HS-5 (cell line): Measurements from ENCODE around the gene SMYD3.

ENCODE experiments used
- DNase-seq: peaks from one replicate; pipeline ENCODE4 v3.0.0-alpha.2; 2012; ENCODE audit warnings: low read depth

Gene SMYD3

DNA sequence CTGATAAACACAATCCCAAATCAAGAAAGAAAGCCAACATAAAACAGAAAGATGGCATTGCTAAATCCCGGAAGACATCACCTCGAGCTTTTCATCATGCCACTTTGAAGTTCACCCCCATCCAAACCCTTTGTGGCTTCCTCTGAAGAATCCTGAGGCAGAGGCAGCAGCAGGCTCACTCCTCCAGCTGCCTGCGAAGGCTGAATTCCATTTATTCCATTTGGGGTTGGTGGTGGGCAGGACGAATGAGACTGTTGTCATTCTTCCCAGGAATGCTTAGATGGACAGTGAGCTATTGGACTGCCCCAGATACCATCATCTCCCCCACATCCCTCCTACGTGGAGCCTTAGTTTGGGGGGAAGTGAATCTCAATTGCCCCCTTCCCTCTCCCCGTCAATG is 437.5 kb downstream of the SMYD3 start:
- no peak for DNase-seq

DNA sequence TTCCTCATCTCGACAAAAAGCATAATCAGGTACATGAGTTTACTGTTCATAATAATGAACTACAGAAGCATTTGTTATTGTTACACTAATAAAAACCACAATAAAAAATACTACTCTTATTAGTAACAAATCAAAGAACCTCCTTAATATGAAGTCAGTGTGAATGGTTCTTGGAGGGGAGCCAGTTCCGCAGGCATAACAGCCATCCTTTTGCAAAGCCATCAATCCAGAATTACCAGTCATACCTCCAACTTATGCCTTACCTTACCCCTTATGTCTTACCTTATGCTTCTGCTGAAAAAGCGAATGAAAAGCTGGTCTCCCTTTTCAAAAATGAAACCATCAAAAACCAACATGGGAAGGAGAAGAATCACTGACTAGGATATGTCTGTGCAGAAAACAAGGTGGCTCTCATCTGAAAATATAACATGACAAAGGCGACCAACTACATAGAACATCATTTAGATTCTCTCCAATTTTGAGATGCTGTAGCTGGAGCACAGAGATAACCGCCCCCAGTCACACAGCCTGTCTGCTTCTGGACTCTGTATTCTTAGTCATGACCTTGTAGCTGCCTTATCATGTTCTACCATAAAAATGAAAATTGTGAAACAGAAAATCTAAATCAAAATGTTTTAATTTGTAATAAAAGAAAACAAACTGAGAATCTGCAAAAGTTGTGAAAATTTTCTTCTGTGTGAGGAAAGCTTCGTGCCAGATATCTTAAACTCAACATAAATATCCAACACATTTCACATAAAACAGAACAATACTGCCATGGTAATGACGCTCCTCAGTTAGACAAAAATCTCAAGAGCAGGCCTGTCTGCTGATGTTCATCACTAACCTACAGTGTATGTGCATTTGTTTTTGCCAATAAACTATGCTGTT is 438.2 kb downstream of the SMYD3 start:
- DNase-seq = no peak

DNA sequence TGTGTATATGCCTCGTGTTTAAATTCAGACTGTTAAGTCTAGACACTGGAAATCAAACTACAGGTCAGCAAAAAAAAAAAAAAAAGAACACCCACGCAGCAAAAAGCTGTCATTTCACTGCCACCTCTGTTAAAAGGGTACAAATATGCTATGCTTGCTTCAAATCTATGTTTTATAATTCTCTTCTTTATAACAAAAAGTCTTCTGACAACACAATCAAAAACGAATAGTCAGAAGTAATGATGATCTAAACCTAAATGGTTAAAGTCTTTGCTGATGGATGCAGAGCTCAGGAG is 438.9 kb downstream of the SMYD3 start:
- DNase-seq = no peak

DNA sequence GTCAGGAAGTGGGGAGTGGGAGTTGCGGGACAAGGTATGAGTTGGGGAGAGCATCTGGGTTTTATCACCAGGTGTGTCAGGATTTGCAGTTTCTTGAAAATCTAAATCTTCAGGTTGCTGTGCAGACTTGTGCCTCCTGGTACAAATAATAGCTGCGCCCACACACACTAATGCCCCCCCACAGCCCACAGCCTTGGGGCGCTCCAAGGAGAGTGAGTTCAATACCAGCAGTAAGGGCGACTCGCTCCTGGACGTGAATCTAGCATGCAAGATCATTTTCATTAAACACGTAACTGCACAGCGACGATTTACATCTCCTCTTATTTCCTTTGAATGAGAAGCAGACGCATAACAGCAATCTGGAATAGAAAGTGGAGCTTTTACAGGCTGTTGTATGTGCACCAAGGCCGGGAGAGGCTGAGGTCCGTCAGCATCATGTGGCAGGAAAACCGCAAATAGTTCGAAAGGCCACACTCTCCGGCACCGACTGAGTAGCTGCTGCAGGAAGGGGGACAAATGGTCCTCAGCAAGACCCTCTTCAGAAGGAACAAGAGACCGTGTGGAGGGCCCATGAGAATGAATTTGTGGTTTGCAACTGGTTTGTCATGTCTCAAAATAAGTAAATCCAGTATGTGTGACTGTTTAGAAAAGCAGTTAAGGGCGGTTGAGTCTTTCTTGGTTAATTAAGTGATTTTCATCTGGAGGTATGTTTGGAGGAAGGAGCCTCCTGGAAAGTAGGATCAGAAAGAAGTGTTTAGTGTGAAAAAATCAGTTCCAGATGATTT is 439.5 kb downstream of the SMYD3 start:
- no peak for DNase-seq

- DNase-seq = no peak
These were observed 440.5 kb downstream of the SMYD3 start for GRCh38 chr1:246066573-246066972.

DNA sequence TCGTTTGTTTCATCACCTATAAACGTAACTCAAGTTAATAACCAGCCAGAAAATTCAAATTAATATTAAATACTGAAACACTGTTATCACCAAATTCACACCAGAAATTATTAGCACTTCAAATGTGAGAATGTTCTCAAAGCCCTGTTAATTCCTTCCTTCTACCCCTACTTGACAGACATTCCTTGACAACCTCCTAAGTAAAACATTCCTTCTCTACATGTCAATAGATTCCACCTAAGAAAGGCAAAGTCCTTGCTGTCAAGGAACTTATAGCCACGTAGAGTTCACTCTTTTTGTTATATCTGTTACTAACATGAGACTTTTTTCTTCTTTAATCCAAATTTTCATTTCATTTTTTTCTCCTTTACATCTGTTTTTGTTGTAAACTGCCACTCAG is 441.5 kb downstream of the SMYD3 start:
- DNase-seq = no peak

DNA sequence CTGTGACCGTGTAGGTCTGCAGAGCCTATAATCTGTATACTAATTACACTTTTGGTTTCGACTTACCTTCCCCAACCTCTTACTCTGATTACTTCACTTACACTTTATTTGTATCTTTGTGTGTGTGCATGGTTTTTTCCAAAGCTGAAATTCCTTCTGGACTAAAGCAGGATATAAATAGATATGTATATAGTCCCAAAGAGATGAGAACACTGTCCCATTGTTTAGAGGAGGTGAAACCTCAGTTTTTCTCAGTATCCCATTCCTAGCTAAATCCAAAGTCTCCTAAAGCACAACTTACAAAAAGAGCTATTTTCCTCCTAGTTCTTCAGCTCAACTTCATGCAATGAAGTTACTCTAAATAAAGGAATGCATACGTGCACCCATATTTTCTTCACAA is 442.2 kb downstream of the SMYD3 start:
- DNase-seq = no peak

DNA sequence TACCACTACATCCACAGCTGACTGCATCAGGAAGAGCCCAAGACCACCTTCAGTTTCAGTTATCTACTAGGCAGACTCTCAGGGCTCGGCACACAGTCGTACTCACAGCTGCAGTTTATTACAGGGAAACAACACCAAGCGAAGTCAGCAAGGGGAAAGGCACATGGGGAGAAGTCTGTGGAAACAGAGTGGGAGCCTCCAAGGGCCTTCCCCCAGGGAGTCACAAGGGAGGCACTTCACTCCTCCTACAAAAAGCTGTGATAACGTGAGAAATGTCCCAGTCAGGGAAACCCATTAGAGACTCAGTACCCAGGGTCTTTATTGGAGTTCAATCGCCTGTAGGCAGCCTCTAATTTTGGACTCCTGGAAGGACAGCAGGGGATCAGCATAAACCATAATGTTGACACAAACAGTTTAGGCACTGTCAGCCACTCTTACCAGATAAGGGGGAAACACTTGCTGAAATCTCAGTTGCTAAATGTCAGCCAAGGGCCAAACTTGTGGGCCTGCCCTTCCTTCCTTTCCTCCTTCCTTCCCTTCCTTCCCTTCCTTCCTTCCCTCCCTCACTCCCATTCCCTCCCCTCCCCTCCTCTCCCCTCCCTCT is 444.0 kb downstream of the SMYD3 start:
- DNase-seq = no peak

DNA sequence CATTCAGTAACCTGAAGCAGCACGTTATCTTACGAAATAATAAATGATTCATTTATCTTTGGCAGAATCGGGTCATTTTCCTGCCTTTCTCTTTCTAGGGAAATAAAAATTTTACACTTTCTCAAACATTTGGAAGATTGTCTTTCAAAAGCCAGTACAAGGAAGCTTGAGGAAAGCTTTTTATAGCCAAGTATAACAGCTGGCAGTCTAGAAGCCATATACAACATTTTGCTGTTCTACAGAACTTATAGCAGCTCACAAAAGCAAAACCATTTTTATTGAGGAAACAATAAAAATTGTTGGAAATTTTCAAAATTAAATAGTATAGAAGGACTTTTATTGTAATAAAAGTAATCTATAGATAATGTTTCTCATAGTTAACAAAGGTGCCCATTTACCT is 448.6 kb downstream of the SMYD3 start:
- DNase-seq = no peak

DNA sequence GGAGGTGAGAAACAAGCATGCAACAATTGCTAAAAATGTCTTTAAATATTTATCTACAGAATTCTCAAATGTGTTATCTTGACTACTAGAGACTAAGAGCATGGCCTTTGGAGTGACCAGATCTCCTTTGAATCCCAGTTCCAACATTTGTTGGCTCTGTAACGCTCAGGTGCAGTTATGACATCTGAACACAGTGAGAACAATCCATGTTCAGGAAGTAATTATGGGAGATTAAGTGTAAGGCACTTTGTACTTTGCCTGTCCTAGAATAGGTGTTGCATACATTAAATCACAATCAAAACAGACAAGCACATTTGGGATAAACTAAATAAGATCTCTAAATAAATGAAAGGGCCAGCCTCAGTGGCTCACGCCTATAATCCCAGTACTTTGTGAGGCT is 454.5 kb downstream of the SMYD3 start:
- no peak for DNase-seq

GRCh38 chr1:246051909-246052518 is 455.1 kb downstream of the SMYD3 start:
- DNase-seq = no peak

DNA sequence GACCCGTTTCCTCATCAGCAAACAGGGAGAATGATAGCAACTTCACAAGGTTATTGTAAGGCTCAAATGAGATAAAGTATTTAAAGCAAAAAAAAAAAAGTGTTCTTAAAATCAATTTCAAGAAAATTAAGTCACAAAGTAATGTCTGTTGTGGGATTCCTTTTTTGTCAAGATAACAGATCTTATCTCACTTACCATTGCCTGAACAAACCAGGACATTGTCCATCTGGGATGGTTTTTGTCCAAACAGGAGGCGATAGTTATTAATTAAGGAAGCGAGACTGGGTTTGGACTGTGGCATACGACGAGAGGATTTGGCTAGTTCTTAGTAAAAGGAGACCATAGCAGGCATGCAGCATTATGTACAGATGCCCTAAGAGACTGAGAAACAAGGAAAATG is 458.4 kb downstream of the SMYD3 start:
- DNase-seq = no peak

- DNase-seq = no peak
These were observed 463.5 kb downstream of the SMYD3 start for GRCh38 chr1:246043556-246043955.

GRCh38 chr1:246041360-246041759 is 465.7 kb downstream of the SMYD3 start:
- DNase-seq = no peak

DNA sequence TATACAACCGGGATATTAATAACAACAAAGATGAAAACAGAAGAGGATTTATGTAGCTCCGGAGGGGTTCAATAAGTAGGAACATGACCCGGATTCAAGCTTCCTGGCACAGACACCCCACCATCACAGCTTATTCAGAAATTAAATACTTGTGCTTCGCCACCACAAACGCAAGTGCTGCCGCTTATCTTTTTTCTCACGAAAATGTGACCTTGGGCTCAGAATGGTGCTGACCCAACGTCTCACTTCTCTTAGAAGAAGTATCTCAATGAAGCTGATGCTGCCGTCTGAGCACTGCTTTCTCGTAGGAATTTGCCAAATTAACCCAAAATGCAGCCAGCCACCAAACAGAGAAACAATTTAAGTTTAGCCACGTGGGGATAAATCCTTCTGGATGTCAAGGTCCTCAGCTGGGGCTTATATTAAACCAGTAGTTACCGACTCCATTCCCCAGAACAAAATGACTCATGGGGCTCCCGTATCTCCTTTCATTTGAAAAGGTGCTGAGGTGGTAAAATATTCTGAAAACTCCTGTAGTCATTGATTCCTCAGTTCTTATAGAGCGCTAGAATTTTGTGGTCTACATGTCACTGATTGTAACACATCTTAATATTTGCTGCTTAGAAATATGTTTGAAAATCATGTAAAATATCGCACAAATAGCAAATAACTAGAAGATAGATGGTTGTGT is 466.7 kb downstream of the SMYD3 start:
- DNase-seq = no peak

DNA sequence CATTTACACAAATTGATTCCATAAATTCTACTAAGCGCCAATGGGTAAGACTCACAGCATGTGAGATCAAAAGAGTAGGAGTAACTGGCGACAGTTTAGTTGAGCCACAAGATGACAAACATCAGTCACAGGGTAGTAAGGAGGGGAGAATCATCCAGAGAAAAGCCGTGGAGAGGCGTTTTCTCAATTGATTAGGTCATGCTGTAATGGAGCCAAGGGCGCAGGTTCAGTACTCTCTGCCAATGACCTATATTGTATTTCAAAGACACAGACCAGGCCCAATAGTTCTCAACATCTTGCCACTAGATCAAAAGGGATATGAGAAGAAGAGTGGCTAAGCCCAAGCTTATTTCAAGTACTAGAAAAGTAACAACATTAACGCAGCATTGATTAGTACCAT is 467.5 kb downstream of the SMYD3 start:
- no peak for DNase-seq

GRCh38 chr1:246037832-246038231 is 469.2 kb downstream of the SMYD3 start:
- DNase-seq = no peak

DNA sequence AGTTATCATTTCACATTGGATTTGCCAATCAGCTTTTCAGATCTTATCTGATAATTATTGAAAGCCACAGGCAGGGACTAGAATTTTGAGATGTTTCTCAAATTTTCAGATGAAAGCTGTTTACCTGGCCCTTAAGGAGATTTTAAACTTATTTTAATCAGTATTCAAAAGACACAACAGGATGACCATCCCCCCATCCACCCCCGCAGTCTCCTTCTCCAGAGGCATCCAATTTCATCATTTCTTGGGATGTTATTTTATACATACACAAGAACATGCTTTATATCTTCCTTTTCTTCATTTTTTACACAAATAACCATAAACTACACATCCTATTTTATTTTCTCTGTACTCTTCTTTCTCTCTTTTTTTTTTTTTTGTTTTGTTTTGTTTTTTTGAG is 470.9 kb downstream of the SMYD3 start:
- DNase-seq = no peak

- DNase-seq = no peak
These were observed 472.0 kb downstream of the SMYD3 start for GRCh38 chr1:246035060-246035541.

GRCh38 chr1:246034630-246035029 is 472.4 kb downstream of the SMYD3 start:
- DNase-seq = no peak

DNA sequence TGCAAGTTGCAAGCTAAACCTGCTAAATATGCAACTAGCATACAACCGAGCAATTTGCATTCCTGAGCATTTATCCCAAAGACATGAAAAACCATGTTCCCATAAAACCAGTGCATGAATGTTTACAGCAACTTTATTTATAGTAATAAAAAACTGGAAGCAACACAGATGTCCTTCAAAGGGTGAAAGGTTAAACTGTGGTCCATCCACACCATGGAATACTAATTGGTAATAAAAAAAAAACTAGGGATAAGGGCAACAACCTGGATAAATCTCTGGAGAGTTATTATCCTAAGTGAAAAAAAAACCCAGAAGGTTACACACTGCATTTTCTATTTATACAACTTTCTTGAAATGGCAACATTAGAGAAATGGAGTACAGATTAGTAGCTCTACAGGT is 474.1 kb downstream of the SMYD3 start:
- DNase-seq = no peak

- DNase-seq = no peak
These were observed 475.0 kb downstream of the SMYD3 start for GRCh38 chr1:246032031-246032551.
